Kidney epithelial cell (primary cell): ENCODE results near the gene COL4A3. TPM values are rescaled to one million over a fixed set of nuclear protein-coding genes. Genes with fewer than 3 reads are reported as not detected.
A peak's percentile ranks its signal among the peaks of the same experiment; 100 is the strongest.

Source experiments
- DNase-seq: peaks from one replicate; pipeline ENCODE4 v3.0.0-alpha.2; 2010; ENCODE audit warnings: low read depth
- H3K27me3 ChIP-seq: 2 replicates; pipeline ENCODE4 v1.6.0; 2011; ENCODE audit warnings: low read length; ENCODE audit not compliant: control insufficient read depth, insufficient read depth
- H3K36me3 ChIP-seq: 2 replicates; pipeline ENCODE4 v1.5.1; 2011; ENCODE audit warnings: low read length; ENCODE audit not compliant: control insufficient read depth, insufficient read depth
- H3K4me3 ChIP-seq: 2 replicates; pipeline ENCODE4 v1.5.1; 2011; ENCODE audit warnings: low read depth, mild to moderate bottlenecking, control low read depth, low read length
- CTCF ChIP-seq: IDR thresholded peaks from 2 replicates; pipeline ENCODE4 v1.5.1; 2011; ENCODE audit warnings: mild to moderate bottlenecking, moderate library complexity, low read length, control low read depth, inconsistent platforms; ENCODE audit not compliant: insufficient read depth, poor library complexity, severe bottlenecking
- total RNA-seq: library from RNA; depleted of rRNA; stranded (reverse); fragments of >200 nt; gene quantifications from 2 replicates; pipeline ENCODE4 v1.2.3, GENCODE V29; 2015

Gene COL4A3
- total RNA-seq, 1 donor from 2014 or later, result 2.3 TPM

GRCh38 chr2:227339098-227339599 lies 174.7 kb downstream of the COL4A3 start:
- Histone ChIP-seq H3K4me3 (no peak overlapping the region), H3K27me3 (no peaks in the 10 kb centered on the region), H3K36me3 (peaks cover 1% of the 10 kb centered on the region)
- TF ChIP-seq CTCF, result no peak
- peak; percentile 66 for DNase-seq

- no peak for DNase-seq
- TF ChIP-seq CTCF, result no peak
- Histone ChIP-seq H3K4me3 (no peak overlapping the region), H3K27me3 (no peaks in the 10 kb centered on the region), H3K36me3 (peaks cover 1% of the 10 kb centered on the region)
Observed at GRCh38 chr2:227340106-227340505, 175.7 kb downstream of the COL4A3 start.

GRCh38 chr2:227341553-227341952 lies 177.1 kb downstream of the COL4A3 start:
- no peaks in the 10 kb centered on the region for H3K36me3 ChIP-seq
- no peak overlapping the region for H3K4me3 ChIP-seq
- H3K27me3 ChIP-seq, result no peaks in the 10 kb centered on the region
- no peak for TF ChIP-seq CTCF
- no peak for DNase-seq

- Histone ChIP-seq H3K4me3 (no peak overlapping the region), H3K27me3 (no peaks in the 10 kb centered on the region), H3K36me3 (no peaks in the 10 kb centered on the region)
- TF ChIP-seq CTCF, result no peak
- DNase-seq, result no peak
Observed at GRCh38 chr2:227344231-227344630, 179.8 kb downstream of the COL4A3 start.

GRCh38 chr2:227347117-227347516 lies 182.7 kb downstream of the COL4A3 start:
- no peak for DNase-seq
- no peak for TF ChIP-seq CTCF
- H3K27me3 ChIP-seq, result no peaks in the 10 kb centered on the region
- no peaks in the 10 kb centered on the region for H3K36me3 ChIP-seq
- H3K4me3 ChIP-seq, result no peak overlapping the region

GRCh38 chr2:227348324-227348723 lies 183.9 kb downstream of the COL4A3 start:
- TF ChIP-seq CTCF, result no peak
- no peak for DNase-seq
- H3K36me3 ChIP-seq, result no peaks in the 10 kb centered on the region

More at GRCh38 chr2:227348324-227348723, 183.9 kb downstream of the COL4A3 start:
- H3K27me3 ChIP-seq, result no peaks in the 10 kb centered on the region
- no peak overlapping the region for H3K4me3 ChIP-seq
